Measurements from ENCODE around the gene SYTL2.

DNA sequence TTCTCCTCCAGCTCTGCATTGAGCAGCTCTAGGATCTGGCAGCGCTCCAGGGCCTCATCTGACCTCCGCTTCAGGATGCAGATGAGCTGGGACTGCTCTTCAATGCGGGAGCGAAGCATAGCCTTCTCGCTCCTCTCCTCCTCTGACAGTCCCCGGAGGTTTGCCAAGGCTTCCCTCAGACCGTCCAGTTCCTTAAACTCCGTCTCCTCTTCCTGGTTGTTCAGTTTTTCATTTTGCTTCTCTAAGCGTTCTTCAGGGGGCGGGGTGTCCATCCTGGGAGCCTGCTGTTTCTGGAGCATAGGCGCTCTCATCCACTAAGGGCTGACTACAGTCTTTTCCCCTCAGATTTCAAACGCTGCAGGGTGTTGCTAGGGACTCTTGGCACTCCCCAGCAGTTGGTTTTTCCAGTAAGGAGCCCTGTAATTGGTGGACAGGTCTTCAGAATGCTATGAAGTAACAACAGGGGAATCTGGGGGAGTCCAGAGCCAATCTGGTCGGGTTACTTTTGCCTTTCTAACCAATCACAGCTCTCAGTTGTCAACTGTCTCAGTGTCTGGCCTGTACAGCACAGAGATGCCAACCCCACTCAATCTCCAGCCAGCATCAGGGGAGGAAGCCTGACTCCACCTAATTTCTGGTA, 125.0 kb downstream of the SYTL2 start, which contains the start of gene CCDC89:
- TF ChIP-seq, protein P1, sequence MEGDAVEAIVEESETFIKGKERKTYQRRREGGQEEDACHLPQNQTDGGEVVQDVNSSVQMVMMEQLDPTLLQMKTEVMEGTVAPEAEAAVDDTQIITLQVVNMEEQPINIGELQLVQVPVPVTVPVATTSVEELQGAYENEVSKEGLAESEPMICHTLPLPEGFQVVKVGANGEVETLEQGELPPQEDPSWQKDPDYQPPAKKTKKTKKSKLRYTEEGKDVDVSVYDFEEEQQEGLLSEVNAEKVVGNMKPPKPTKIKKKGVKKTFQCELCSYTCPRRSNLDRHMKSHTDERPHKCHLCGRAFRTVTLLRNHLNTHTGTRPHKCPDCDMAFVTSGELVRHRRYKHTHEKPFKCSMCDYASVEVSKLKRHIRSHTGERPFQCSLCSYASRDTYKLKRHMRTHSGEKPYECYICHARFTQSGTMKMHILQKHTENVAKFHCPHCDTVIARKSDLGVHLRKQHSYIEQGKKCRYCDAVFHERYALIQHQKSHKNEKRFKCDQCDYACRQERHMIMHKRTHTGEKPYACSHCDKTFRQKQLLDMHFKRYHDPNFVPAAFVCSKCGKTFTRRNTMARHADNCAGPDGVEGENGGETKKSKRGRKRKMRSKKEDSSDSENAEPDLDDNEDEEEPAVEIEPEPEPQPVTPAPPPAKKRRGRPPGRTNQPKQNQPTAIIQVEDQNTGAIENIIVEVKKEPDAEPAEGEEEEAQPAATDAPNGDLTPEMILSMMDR (IDR thresholded peaks at IDR 0.05; ENCODE audit: low read depth, low read length) = no peak
- no peak for TF ChIP-seq EZH2phosphoT487 (IDR thresholded peaks at IDR 0.05; ENCODE audit: low read depth)

Measured in OCI-LY3 (cell line).